Measurements from ENCODE around the gene ITPK1.
"Not testable (repeated sequence)": the region's sequence is repeated elsewhere in the genome, so short reads cannot be mapped to it uniquely, and the experiment has no call there.

The ITPK1 gene

DNA sequence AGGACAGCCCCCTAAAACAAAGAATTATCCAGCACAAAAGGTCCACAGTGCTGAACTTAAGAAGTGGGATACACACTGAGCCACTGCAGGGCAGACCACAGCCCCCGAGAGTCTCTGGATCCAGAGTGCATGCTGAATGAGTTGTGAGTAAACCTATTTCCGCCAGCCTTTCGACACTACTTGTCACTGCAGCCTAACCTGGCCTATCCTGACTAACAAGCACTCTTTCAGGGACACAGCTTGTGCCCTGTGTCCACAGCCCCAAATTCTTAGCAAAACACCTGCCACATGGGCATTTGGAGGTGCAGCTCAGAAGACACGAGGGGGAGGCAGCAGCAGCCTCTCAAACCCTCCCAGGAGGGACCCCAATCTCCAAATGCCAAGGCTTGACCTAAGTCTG, 31.3 kb downstream of the ITPK1 start:
- DNase-seq (ENCODE audit: low spot score) = no peak

DNA sequence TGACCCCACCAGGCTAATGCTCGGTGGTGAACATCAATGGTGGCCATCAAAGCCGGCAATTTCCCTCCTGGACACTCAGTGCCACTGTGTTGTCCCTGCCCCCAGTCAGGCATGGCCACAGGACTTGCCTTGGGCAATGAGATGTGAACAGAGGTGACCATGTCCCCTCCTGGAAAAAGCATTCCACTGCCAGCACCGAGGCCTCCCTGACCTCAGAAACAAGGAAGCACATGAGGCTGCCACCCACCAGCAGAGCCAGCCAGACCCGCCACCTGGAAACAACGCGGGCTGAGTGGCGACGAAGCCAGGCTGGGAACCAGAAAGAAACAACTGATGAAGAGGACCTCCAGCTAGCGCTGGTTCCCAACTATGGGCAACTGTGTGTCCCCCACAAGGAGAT, 31.8 kb downstream of the ITPK1 start:
- DNase-seq (ENCODE audit: low spot score) = no peak

DNA sequence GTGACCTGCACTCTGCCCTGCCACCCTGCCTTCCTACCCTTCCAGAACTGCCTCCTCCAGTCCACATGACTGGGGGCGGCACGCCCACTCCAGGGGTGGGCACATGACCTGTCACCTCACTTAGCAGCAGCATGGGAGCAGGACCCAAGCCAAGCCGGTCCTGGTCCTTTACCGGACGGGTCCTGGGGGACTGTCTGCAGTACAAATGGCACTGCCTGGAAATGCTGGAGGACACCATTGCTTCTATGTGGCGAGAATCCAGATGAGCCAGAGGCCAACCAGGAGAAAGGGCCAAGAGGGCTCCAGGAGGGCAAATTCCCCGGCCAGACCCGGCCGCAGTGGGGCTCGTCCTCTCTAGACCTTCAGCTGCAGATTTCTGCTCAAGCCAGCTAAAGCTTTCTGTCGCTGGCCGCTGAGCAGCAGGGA, 33.1 kb downstream of the ITPK1 start:
- DNase-seq (ENCODE audit: low spot score) = no peak

DNA sequence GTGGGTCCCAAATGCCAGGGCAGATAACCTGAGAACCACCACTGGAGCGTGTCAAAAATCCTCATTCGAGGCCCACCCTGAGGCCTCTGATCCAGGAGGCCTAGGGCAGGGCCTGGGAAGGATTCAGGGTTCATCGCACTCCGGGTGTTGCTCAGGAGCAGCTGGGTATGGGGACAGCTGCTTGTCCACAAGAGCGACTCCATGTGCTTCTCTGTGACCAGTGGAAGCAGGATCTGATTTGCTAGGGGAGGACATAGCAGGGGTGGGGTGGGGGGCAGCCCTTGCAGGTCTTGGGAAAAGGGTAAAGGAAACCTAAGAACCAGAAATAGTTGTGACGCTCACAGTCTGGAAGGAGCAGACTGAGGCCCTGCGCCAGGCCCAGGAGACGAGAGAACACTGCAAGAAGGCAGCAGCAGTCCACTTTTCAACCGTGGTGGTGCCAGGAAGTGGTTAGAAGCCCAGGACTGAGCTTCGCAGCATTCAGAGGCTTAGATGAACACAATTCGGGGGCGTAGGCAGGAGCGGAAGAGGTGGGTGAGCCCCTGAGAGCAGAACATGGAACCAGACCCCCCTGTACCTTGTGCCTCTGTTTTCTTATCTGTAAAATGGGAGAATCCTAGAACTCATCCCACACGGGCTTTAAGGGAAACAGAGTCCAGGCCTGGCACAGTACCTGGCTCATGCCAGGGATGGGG, 33.7 kb downstream of the ITPK1 start:
- DNase-seq (ENCODE audit: low spot score) = no peak

DNA sequence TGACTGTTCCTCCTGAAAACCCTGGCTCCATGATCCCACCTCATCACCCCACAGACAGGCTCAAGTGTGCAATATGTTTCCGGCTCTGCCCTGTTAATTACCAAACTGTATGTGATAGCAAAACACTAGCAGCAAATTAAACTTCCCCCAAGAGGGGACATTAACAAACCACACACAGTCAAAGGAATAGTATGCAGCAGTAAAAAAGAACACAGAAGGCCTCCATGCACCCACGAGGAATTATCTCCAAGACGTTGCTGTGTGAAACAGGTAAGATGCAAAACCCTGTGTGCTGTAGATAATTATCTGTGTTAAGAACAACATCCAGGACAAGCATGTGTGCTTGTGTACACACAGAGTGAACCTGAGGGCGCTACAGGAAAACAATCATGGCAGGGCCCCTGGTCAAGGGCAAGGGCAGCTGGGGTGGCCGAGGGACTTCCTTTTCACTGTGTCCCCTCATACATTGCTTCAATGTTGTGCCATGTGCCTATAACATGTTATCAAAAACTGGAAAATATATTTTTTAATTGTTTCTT, 35.8 kb downstream of the ITPK1 start:
- DNase-seq (ENCODE audit: low spot score) = no peak

DNA sequence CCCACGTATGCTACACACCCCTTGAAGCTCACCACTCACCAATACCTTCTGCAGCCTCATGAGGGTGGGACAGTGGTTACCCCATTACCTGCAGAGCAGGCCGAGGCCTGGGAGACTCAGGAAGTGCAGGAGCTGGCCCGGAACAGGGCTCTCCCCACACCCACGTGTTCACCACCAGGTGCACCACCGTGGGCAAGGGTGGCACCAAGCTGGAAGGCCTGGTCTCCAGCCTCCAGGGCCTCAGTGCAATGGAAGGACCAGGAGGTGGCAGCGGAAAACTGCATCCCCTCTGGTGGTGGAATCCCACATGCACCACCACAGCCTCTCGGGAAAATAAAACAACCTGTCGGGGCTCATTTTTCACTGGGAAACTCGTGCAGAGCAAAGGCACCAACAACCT, 36.4 kb downstream of the ITPK1 start:
- DNase-seq (ENCODE audit: low spot score) = no peak

DNA sequence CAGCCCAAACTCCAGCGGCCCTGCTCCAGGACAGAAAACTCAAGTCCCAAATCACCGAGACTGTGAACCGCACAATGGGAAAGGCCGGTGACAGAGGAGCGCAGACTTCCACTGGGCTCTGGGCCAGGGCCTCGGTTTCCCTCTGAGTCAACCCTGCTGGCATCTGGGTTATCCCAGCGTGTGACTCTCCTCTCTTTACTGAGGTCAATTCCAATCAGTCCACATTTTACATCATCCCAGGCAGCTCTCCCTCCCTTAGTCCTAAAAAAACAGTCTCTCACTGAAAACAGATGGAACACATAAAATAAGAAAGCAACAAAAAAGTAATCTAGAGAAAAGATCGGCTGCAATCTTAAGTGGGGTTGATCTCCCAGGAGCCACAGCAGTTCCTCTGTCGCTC, 36.9 kb downstream of the ITPK1 start:
- no peak for DNase-seq (ENCODE audit: low spot score)

DNA sequence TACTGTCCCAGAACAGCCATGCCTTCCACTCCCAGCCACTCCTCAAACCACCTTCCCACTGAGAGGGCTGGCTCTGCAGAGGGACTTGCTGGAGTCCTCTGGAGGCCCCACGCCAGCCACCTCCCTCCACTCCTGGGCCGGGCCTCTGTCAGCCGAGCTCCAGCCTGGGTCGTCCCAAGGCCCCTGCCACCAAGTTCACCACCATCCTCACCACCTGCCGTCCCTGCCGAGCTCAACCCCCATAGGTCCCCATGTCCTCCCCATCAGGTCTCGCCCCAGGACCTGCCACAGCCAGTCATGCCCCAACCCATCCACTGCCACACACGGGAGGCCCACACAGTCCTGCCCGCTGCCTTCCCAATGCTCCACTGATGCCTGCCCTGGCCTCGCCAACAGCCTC, 39.0 kb downstream of the ITPK1 start:
- DNase-seq (ENCODE audit: low spot score) = no peak

DNA sequence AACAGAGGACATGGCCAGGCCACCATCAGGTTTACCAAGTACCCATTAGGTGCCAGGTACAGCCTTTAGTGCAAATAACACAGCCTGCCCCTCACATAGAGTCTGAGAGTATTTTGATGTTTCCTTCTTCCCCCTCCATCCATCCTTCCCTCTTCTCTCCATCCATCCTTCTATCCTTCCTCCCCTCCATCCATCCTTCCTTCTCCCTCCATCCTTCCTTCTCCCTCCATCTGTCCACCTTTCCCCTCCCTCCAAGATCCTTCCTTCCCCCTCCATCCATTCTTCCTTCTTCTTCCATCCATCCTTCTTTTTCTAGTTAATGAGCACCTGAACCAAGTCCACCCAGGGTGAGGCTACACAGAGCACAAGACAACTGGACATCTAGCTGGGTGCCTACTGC, 39.8 kb downstream of the ITPK1 start:
- no peak for DNase-seq (ENCODE audit: low spot score)

DNA sequence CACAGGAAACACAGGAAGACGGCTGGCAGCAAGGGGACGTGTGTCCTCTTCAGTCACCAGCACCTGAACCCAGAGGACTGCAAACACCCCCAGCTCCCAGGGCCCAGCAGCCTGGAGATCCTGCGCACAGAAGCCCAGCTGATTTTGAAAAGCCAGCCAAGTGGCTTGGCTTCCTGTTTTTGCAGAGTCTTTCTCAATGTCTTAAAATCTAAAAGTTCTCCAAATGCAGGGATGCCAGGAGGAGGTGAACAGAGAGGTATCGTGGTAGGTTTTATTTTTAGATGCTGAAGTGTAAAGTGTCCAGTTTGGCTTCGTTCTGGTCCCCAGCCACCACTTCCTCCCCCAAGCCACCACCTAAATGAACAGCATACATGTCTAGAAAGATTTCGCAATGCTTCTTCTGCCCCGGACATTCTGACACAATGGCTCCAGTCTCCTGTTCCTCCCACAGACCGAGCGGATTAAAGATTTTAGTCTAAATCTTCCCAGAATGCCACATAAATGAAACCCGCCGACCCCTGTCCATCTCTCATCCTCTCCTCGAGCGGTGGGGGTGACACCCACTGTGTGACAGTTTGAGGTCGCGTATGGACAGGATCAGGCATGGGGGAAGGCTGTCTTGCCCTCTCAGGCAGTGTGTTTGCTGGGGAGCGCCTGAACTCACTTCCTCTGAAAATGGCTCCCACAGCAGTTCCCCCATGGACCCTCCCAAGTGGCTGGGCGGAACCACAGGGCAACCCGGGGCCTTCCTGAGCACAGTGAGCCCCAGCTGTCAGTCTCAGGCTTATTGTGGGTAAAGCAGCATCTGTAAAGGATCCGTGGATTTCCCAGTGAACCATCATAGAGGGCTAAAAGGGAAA, 41.6 kb downstream of the ITPK1 start:
- DNase-seq (ENCODE audit: low spot score) = no peak

DNA sequence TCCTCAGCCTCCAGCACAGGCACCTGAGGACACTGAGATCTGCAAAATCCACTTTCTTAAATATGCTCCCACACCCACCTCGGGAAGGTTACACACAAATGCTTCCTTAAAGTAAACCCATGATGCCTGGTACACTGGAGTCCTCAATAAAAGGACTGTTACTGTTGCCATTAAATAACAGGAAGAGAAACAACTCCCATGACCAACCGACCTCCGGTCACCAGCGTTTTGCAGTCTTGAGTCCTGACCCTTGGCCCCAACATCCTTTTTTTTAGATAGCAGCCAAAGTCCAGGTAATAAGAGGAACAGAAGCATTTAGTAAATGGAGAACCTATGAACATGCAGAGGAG, 42.4 kb downstream of the ITPK1 start:
- DNase-seq (ENCODE audit: low spot score) = no peak

DNA sequence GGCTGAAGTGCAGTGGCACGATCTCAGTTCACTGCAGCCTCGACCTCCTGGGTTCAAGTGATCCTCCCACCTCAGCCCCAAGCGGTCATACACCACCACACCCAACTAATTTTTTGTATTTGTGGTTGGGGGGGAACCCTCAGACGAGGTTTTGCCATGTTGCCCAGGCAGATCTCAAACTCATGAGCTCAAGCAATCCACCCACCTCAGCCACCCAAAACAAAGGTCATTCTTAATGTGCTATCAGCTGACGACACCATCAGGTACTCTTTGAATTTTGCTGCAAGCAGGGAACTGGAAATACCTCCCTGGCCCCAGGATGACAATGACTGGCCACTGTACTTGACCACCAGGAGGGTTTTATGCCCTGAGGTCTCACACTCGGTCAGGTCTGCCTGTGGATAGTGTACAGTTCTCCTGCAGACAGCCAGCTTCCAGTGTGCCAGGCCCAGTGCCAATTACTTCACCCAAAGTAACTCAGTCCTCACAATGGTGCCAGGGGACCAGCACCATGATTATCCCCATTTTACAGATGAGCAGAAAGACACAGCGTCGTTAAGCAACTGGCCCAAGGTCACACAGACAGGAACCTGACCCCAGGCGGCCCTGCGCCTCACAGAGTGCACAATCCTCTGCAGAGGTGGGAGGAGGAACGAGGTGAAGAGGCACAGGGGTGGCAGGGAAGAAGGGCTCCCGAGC, 42.9 kb downstream of the ITPK1 start:
- no peak for DNase-seq (ENCODE audit: low spot score)

DNA sequence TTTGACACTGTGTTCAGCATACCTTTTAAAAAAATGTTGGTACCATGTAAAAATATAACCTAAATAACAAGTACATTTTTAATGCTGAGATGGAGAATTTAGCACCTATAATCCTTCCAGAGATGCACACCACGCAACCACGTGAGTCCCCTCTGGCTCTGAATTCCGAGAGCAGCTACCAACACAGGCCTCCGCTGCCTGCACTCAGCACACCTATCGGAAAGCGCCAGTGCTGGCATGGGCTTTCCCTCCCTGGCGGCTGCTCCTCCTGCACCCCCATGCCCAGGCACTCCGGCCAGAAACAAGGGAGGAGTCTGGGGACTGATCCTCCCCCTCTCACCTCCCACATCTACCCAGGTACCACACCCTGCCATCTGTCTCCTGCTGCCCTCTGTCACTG, 47.0 kb downstream of the ITPK1 start:
- no peak for DNase-seq (ENCODE audit: low spot score)

DNA sequence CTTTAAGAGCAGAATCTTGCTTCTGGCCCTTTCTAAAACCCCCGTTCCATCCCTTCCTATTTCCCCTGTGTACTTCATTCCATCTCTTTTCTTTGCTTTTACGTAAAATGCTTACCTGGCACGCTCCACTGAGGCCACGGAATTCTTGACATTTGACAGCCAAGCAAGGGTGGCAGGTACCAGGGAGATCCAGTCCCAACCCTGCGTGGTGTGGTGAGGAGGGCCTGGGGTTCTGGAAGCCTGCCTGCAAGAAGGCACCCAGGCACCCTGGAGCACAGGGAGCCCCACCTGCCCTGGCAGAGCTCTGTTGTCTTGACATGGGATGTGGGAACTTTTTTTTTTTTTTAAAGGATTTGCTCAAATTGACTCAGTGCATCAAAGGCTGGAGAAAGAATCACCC, 48.6 kb downstream of the ITPK1 start:
- peak; percentile 38 for DNase-seq (ENCODE audit: low spot score)

DNA sequence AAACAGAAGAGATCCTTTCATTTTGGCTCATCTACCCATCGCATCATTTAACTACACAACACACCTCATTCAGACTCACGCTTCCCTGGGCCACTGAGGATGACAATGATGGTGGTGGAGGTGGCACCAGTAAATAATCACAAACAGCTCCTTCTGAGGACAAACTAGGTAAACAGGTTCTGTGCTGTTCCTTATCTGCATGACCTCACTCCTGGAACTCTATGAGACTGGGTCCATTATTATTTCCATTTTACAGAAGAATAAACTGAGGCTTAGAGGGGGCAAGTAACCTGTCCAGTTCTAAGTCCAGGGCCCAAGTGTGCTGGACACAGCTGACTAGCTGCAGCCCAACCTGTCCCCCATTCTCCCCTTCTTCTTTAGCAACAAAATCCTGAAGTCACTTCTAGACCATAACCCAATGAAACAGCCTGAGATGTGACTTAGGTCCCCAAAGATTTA, 50.4 kb downstream of the ITPK1 start:
- no peak for DNase-seq (ENCODE audit: low spot score)

DNA sequence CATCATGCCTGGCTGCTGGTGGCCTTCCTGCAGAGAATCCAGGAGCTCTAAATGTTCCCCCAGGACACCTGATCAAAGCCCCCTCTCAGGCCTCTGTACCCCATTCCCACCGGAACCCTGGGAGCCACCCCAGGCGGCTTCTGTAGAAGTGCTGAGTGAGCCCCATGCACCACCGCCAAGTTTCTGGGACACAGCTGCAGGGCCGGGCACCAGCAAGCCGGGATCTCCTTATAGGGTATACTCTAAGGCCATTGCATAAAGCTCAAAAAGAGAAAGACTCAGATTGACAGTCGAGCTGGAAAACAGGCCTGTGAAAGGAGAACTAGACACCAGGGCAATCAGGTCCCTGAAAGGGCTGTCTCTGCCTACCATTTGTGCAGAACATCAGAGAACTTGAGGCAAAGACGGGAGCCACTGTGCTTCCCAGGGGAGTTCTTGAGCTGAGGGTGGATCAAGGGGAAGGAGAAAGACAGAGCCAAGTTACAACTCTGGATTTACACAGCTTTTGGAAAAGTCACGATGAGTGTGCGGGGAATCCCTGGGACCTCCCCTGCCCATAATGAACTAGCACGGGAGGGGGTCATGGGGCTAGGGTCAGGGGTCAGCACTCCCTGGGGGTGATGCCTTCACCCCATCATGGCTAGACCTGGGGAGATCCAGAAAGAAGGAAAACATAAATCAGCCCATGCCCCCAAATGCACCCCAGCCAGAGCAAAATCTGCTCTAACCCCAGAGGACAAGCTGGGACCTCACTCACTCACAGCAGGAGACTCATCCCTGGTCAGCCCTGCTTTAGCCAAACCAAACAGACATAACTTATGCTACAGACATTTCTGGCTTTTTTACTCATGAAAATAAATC, 51.1 kb downstream of the ITPK1 start:
- no peak for DNase-seq (ENCODE audit: low spot score)

DNA sequence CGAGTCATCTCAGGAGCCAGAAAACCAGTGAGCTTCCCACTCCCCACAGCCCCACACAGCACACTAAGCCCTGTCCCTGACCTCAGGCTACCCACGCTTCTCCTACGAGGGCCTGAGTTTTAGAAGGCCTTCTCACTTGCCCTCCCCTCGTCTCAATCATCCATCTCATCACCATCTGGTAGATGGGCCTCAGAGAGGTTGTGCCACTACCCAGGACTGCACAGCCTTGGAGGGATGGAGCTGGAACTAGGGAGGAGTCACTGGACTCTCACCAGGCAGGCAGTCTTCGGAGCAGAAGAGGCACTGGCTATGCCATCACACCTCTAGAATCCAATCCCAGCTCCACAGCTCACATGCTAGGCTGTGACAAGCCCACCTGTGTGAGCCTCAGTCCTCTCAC, 52.3 kb downstream of the ITPK1 start:
- no peak for DNase-seq (ENCODE audit: low spot score)

DNA sequence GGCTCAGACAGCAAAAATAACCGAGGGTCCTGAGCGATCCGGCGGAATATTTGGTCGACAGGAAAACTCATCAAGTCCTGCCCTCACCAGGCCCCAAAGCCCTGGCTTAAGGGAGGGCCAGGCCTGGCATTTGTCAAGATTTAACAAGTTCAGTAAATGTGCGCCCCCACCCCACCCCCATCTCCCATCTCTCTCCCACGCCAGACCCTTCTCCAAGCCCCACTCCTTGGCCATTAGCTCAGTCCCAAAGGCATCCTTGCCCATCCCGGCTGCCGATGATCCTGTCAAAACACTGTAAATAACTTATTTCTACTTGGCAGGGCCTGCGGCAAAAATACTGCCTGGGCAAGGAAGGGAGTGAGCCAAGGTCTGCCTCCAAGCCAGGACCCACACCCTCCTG, 52.8 kb downstream of the ITPK1 start:
- no peak for DNase-seq (ENCODE audit: low spot score)

DNA sequence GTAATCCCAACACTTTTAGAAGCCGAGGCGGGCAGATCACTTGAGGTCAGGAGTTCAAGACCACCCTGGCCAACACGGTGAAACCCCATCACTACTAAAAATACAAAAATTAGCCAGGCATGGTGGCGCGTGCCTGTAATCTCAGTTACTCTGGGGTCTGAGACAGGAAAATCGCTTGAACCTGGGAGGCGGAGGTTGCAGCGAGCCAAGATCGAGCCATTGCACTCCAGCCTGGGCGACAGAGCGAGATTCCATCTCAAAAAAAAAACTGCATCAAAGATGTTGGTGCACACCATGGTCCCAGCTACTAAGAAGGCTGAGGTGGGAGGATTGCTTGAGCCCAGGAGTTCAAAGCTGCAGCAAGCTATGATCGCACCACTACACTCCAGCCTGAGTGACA, 53.7 kb downstream of the ITPK1 start:
- not testable (repeated sequence) for DNase-seq (ENCODE audit: low spot score)

DNA sequence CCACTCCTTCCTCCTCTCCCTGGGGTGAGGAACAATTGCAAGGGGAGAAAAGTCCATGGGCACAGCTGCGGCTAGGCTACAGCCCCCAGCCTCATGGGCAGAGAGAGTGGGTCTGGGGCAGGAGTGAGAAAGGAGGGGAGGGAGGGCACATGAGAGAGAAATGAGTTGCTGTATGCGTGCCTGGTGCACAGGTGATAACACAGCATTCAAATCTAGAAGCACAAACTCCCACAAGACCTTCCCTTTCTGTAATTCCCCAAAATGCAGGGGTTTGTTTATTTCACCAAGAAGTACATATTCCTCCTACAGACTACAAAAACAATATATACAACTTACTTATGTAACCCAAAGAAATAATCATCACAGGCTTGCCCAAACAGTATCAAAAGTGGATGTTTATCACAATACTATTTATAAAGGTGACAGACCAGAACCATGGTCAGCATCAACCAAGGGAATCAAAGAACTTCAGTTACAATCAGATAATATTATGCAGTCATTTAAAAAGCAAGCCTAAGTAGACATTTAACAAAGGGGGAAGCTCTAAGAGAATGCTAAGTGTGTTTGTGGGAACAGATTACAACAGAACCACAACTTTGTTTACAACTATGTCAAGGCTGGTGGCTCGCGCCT, 54.2 kb downstream of the ITPK1 start:
- no peak for DNase-seq (ENCODE audit: low spot score)

DNA sequence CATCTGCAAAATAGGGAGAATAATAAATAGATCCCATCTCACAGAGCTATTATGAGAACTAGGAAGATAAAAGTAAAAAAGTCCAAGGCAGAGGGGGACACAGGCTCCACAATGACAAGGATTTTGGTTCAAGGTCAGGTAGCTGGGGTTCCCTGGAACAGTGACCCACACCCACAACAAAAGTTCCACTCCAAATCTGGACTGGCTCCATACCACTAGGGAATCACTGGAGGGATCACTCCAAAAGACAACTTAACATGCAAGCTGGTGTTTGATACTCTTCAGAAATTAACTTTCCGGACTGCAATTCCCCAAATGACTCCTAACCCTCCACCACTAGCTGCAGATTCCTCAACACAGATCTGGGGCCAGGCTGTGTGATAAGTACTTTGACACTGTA, 54.9 kb downstream of the ITPK1 start:
- no peak for DNase-seq (ENCODE audit: low spot score)
